KBM-7 (cell line): ENCODE results near the gene TBC1D22A.

Experiments
- DNase-seq: peaks from one replicate; pipeline ENCODE4 v3.0.0-alpha.2; 2015
- in situ Hi-C: fragments of 300-500 bp; cut with MboI; formaldehyde crosslinking; loops from 2 replicates; pipeline ENCODE4 v1.14.3; 2020; ENCODE audit warnings: low sequenced_read_pairs, low pct_unique_long_range_greater_than_20kb, mixed read lengths

The TBC1D22A gene

DNA sequence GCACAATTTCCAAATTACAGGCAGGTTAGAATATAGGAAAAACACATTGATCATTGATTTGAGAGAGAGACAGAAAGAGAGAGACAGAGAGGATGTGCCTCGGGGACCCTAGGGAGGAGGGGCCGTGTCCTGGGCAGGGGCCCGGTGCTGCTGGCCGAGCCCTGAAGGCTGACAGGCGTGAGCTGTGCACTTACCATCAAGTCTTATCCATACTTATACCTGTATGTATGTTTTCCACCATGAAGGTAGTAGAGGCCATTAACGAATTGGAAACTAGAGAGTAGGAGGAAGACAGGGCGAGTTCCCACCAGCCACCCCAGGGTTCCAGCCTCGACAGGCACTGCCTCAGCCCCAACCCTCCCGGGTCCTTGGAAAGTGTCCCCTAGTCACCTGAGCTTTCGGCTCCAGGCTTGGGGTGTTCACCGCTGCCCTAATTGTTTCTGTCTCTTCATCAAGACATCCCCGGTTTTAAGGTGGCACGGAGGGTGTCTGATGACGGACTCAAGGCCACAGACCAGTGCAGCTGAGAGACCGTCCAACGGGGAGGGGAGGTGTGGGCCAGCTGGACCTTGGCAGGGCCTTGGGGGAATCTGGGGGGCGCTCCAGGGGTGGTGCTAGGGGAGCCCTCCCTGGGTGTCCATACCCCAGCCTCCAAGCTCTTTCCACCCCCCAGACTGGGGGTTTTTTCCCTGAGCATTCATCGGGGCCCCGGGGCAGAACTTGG is 431.3 kb downstream of the TBC1D22A start:
- no peak for DNase-seq
- in situ Hi-C loops: no loop called here

DNA sequence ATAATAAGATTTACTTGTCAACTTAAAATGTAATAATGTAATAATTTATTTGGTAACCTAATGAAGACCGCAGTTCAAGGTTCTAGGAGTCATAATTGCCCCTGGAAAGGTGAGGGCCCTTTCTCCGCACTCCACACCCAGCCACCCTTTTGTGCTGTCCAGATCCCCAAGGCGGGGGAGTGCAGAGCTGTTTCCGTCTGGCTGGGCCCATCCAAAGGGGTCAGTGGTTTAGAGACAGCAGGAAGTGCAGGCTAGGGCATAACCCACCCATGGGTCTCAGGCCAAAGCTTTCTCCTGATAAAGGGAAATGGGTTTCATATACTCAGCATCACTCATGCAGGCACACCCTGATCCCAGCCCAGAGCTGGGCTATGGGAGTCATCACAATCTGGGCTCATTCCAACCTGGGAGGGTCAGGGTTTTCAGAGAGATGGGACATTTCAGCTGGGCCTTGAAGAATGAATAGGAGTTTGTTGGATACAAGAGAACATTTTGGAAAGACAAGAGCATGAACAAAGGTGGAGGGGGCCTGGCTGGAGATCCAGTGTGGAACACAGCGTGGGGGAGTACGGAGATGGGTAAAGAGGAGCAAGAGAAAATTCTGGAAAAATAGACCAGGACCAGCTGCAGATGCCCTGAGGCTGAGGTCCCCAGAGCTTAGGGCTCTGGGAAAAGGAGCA is 432.2 kb downstream of the TBC1D22A start:
- in situ Hi-C loops: no loop called here
- no peak for DNase-seq

DNA sequence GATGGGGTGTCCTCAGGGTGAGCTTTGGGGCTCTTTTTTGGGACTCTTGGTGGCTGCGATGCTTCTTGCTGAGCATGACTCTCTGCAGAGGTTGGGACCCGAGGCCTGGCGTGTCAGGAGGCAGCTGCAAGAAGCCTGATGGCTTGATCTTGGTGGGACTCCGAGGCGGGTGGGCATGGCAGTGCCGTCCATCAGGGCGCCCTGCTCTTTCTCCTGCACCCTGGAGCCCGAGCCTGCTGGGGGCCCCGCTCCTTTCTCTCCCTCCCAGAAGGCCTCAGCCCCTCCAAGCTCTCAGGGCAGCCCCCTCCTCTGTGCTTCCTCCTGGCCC is 432.7 kb downstream of the TBC1D22A start:
- in situ Hi-C loops: no loop called here

DNA sequence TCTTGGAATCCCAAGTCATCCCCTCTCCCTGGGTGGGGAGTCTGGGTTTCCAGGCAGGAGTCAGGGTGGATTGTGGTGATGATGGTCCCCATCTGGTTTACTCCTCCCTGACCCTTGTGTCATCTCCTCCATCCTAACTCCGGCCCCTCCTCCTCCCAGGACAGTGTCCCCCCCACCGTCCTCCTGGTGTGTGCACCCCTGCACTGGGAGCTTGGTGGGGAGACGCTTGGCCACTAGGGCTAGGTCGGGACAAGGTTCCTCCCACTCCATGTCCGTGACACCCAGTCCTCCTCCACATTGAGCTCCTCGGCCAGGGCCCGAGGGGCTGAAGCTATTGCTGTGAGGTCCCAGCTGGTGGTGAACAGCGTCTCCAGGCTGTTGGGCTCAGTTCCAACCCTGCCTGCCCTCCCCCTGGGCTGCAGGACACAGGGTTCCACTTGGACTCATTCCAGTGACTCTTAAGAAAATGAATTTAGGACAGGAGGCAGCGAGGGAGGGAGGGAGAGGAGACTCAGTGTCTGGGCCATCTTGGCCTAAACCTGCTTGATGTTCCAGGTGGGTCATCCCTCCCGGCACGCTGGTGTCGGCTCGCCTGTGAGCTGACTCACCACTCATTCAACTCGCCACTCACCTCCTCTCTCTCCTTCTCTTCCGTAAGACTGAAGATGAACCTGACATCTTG is 433.2 kb downstream of the TBC1D22A start:
- no peak for DNase-seq
- in situ Hi-C loops: no loop called here

More for the DNA sequence above, 432.7 kb downstream of the TBC1D22A start:
- DNase-seq: no peak

DNA sequence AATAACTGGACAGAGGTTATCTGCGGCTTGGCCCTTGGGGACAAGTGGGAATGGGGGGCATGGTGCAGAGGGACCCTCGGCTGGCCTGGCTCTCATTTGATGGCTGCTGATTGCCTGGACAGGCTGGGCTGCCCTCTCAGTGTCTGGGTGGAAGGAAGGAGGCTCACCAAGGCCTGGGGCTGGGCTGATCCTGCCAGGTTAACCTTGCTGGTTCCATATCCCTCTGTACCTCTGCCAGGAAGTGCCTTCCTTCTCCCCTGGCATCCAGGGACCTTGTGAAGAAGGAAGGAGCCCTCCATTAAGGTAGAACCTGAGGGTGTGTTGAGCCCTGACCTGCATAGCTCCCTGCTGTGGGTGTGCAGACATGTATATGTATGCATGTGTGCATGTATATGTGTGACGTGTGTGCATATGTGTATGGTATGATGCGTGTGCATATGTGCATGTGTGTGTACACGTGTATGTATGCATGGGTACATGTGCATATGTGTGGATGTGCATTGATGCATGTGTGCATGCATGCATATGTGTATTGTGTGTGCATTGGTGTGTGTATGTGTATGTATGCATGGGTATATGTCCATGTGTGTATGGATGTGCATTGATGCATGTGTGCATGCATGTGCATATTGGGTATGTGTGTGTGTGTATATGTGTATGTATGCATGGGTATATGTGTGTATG is 433.9 kb downstream of the TBC1D22A start:
- DNase-seq: no peak

DNA sequence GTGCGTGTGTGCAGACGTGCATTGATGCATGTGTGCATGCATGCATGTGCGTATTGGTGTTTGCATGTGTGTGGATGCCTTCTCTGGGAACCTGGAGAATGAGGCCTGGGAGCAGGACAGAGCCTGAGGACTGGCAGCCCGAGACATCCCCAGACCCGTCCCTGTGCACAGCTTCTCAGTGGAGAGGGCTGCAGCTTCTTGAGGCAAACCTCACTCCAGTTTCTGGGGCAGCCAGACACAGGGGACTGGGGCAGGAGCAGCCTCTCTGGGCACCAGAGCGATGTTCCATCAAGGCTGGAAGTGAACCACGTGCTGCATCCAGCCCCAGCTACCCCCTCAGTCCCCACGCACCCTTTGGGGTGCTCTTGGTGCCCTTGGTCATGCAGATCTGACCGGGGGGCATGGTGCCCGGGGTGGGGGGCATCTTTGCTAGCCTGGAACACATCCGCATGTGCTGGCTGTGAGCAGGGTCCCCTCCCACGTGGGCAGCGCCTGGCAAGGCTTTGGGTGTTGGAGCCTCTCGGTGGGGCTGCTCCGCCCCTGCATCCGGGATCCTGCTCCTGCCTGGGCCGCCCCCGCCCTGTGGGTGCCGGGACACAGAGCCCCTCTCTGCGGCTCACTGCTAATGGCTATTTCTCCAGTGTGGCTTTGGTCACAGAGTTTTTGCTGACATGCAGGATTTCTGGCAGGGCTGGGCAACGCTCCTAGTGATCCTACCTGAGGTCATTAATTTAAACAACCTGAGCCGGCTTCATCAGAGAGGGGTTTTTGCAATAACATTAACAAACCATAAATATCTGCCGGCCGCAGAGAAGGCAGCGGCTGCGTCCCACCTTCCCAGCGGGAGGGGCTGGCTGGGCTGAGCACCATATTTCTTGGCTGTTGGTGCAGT is 434.7 kb downstream of the TBC1D22A start:
- in situ Hi-C loops: no loop called here
- DNase-seq: no peak

More for the DNA sequence above, 433.9 kb downstream of the TBC1D22A start:
- in situ Hi-C loops: no loop called here

DNA sequence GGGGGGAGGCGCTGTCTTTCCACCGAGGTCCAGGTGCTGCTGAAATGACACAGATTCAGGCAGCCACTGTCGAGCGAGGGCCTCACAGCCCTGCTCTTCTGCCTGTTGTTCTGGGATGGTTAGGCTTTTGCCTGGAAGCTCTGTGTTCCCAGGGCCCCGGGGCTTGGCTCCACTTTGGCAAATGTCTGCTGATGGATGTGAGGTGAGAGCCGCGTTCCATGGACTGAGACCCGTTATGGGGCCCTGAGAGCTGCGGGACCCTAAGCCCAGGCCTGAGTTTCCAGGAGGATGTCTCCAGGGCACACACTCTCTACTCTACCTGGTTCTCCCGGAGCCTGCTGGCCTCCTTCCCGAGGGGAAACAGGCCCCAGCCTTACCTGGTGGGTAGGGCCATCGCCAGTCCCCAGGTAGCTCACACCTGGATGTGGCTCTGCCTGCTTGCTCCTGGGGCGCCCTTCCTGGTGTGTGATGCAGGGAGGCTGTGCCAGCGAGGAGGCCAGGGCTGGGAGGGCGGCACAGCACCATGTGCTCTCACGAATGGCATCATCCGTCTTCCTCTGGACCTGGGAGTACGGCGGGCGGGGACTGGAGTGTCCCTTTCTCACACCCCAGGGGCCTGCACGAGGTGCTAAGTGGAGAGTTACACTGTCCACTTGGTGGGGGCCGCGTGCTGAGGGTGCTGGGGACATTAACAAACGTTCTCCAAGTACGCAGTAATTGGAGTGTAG is 435.5 kb downstream of the TBC1D22A start:
- DNase-seq: no peak
- in situ Hi-C loops: no loop called here

DNA sequence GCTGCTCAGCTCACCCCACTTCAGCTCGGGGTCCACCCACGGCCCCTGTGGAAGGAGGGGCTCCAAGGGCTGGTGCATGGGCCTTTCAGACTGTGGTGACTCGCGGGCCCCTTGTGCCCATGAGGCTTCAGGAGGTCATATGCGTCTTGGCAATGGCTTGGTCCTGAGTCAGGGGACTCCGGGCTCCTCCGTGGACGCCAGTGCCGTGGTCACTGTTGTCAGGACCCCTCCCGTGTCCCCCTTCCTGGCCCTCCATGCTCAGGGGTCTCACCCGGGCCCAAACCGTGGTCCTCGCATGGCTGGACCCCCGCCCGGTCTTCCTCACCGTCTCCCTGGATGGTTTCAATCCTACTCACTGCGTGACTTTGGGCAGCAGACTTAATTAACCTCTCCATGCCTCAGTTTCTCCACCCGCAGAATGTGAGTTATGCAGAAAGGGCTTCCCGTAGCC is 436.4 kb downstream of the TBC1D22A start:
- no peak for DNase-seq
- in situ Hi-C loops: no loop called here

DNA sequence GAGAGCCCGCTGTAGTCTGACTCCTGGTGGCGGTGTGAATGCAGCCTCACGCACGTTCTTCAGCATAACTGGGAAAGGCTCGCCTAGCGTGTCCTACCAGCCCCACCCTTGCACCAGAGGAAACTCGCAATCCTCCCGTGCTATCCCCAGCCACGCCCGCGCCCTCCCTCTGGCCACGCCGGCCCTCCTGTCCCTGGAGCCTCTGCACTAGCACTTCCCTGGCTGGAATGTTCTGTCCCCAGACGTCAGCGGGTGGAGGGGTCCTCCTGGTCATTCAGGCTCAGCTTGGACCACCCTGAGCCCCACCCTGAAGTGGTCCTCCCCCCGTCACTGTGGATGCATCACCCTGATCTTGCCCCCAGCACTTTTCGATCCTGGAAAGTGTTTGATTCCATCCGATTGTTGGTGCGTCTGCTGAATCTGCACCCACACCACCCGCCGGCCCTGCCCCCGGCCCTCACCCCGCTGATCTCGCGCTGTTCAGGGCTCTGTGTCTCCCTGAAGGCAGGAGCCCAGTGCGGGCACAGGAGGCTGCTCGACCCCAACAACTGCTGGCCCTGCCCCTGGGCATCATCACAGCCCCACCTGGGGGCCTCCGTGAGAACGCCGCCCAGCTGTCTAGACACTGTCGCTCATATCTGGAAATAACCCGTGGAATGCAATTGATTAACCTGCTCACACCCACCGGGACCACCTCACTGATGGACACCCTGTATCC is 437.0 kb downstream of the TBC1D22A start:
- no peak for DNase-seq
- in situ Hi-C loops: no loop called here

DNA sequence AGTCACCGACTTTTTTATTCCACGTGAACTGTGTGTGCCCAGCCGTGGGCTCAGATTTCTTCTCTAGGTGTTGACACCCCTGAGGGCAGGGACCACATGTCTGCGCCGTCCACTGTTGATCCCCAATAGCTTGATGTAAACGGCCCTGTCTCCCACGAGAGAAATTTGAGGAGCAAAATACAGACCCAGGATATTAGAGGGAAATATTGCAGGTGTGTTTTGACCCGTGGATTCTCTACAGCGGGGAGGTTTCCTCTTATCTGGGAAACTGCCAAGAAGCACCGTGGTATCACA is 437.5 kb downstream of the TBC1D22A start:
- no peak for DNase-seq
- in situ Hi-C loops: no loop called here

DNA sequence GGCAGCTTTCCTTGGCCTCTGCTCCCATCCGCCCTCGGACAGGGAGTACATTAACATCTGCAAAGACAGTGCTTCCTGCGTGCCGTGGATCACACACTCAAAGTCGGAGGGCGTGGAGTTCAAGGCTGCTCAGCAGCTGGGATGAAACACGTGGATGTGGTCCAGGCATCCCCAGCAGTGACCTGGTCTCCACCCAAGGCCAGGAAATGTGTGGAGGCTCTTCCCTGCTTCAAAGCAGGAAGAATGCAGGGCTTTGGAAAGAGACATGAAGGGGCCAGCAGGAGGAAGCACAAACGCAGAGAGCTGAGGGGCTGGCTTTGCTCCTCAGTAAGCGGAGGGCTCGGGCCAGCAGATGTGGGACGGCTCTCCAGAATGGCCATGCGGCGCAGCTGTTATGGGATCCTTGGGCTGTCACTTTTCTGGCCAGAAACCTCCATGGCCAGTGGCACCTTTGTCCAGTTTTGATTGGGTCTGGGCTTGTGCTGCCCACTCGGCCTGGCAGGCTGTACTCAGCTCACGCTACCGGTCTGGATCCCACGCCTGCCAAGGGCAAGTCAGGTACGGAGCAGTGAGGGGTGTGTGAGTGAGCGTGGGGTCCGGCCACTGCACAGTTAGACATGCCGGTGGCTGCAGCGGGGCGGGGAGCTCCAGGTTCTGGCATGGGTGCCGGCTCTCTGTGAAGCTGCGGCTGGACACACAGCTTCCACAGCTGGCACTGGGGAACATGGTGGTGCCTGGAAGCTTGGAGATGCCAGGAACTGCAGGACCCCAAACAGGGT is 438.0 kb downstream of the TBC1D22A start:
- DNase-seq: no peak
- in situ Hi-C loops: no loop called here

DNA sequence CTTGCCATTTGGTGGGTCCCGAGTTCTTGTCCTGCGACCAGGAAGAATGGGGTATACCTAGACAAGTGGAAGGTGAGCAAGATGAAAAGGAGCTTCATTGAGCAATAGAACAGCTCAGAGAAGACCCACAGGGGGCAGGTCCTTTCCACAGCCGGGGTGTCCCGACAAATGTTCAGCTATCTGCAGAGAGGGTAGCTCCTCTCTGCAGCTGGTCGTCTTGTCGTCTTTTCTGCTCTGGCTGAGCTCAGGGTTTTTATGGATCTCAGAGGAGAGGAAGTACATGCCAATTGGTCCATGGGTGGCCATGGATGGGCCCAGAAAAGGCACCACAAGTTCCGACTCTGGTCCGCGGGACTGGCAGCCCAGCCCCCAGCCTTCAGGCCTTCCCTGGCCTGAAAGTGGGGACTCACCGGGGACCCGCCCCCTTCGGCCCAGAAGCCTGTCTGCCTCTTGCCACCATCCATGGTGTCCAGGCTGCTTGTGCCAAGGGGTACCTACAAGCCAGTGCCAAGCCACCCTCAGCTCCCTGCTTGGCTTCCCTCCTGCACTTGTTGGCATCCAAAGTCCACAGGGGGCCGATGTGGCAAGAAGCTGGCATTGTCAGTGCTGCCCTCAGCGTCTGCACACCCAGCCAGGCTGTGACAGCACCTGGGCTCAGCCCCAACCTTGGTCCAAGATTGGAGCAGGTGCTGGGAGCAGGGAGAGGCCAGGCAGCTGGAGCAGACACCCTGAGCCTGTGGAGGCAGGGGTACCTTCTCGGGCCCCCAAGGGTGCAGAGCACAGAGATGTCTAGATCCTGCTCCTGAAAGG is 438.9 kb downstream of the TBC1D22A start:
- in situ Hi-C loops: no loop called here
- DNase-seq: no peak

DNA sequence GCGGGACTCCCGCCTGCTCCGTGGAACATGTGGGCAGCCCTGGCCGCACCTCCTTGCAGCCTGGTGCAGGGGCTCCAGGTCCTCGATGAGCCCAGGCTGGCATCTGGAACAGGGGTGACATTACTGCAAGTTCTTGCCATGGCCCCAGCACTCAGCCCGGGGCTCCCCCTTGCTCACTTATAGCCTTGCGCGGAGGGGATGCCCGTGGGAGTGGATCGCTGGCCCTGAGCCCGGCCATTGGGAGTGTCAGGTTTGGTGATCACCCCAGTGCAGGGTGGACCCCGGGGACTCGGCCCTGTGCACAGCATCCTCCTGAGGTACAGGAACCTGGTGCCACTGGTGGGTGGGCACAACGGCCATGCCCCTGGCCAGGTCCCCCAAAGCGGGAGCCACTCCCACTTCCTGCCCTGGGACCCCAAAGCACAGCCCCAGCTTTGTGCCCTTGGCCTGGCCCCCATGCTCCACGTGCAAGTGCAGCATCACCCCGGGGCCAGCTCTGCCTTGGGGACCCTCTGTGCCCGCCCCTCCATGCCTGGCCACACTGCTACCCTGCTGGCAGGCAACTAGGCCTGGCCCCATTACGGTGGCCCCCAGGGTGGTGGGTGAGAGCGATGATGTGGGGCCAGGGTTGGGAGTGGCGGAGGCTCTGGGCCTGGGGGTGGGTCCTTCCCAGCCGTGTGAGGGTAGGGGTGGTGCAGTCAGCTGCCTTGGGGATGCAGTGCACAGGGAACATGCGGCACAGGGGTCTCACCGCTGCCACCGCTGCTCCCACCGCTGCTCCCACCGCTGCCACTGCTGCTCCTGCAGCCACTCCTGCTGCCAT is 439.8 kb downstream of the TBC1D22A start:
- DNase-seq: no peak
- in situ Hi-C loops: no loop called here

DNA sequence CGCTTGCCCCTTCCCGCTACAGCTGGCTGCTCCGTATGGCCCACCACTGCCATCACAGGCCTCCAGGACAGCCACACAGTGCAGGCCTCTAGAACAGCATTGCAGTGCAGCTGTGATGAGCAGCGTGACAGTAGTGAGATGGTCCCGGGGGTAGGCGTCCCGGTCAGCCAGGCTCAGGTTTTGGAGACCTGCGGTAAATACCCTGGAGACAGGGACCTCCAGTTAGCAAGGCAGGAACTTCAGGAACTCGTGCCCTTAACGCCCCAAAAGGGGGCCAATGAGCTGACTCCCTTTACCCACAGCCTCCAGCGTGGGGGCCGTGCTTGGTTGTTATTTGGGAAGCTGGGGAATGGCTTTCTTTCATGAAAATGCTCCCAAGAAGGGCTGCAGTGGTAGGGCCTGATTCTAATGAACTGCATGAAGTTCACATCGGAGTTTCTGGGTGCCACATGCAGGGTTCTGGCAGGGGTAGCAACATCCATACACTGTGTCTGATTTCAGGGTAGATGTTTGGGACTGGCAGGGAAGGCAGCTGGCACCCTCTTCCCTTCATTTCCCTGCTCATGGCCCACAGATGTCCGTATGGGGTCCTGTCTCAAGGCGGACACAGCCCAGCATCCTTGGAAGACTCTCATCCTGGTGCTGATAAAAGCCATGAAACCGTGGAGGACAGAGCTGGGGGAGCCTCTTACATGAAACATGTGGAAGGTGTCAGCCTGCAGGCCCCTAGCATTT is 440.5 kb downstream of the TBC1D22A start:
- no peak for DNase-seq
- in situ Hi-C loops: no loop called here

DNA sequence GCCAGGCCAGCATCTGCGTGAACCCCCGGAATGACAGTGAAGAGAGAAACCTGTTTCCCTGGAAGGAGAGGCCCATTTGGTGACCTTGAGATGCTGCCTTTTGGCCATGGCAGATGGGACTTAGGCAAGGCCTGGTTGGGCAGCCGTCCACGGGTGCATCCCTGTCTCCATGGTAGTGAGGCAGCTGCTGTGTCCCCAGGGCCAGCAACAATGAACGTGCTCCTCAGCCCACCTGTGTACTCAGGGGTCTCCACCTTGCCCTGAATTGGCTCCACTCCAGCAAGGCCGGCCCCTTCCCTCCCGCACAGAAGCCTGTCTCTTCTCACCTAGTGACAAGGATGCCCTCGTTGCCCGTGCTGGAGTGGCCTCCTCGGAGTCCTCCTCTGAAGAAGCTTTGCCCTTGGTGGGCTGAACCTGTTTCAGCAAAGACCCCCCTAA is 441.1 kb downstream of the TBC1D22A start:
- no peak for DNase-seq
- in situ Hi-C loops: no loop called here
